GM12873 (cell line): ENCODE data around the gene CNN3.

Source experiments
- CTCF ChIP-seq: IDR thresholded peaks from 2 replicates; pipeline ENCODE4 v1.5.1; 2012; ENCODE audit warnings: low read depth, mild to moderate bottlenecking, moderate library complexity, low read length, control low read depth; ENCODE audit not compliant: insufficient read depth; ENCODE audit errors: missing control alignments

CNN3 gene

GRCh38 chr1:94920061-94920460 is 6.8 kb downstream of the CNN3 start:
- TF ChIP-seq CTCF: no peak

GRCh38 chr1:94919241-94920030 is 7.5 kb downstream of the CNN3 start:
- TF ChIP-seq CTCF: no peak

- no peak for TF ChIP-seq CTCF
Measured at GRCh38 chr1:94917251-94917650, 9.7 kb downstream of the CNN3 start.

GRCh38 chr1:94912263-94913184 is 14.4 kb downstream of the CNN3 start:
- TF ChIP-seq CTCF: no peak

GRCh38 chr1:94909486-94909885 is 17.4 kb downstream of the CNN3 start:
- TF ChIP-seq CTCF: no peak

- no peak for TF ChIP-seq CTCF
Measured at GRCh38 chr1:94908965-94909364, 17.9 kb downstream of the CNN3 start.

- no peak for TF ChIP-seq CTCF
Measured at GRCh38 chr1:94908190-94908589, 18.7 kb downstream of the CNN3 start.
